ENCODE measurements around the gene THRB. TPM values are rescaled to one million over a fixed set of nuclear protein-coding genes. Genes with fewer than 3 reads are reported as not detected.

THRB gene
- total RNA-seq, 1 donor from 2014 or later = 19.7 TPM

GRCh38 chr3:24344784-24345439, 149.7 kb downstream of the THRB start:
- H3K4me3 ChIP-seq = no peak overlapping the region
- no peak for DNase-seq
- H3K27me3 ChIP-seq = no peaks in the 10 kb centered on the region
- no peaks in the 10 kb centered on the region for H3K4me1 ChIP-seq
- no peaks in the 10 kb centered on the region for H3K9me3 ChIP-seq
- no peak for ATAC-seq
- H3K27ac ChIP-seq = no peak overlapping the region
- H3K36me3 ChIP-seq = no peaks in the 10 kb centered on the region
- TF ChIP-seq, protein P1, sequence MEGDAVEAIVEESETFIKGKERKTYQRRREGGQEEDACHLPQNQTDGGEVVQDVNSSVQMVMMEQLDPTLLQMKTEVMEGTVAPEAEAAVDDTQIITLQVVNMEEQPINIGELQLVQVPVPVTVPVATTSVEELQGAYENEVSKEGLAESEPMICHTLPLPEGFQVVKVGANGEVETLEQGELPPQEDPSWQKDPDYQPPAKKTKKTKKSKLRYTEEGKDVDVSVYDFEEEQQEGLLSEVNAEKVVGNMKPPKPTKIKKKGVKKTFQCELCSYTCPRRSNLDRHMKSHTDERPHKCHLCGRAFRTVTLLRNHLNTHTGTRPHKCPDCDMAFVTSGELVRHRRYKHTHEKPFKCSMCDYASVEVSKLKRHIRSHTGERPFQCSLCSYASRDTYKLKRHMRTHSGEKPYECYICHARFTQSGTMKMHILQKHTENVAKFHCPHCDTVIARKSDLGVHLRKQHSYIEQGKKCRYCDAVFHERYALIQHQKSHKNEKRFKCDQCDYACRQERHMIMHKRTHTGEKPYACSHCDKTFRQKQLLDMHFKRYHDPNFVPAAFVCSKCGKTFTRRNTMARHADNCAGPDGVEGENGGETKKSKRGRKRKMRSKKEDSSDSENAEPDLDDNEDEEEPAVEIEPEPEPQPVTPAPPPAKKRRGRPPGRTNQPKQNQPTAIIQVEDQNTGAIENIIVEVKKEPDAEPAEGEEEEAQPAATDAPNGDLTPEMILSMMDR (IDR thresholded peaks at IDR 0.05) = no peak
- intact Hi-C loops (cut with DNase I) = no loop called here

GRCh38 chr3:24343084-24343783, 151.4 kb downstream of the THRB start:
- Histone ChIP-seq H3K4me1 (no peaks in the 10 kb centered on the region), H3K27ac (no peak overlapping the region), H3K9me3 (no peaks in the 10 kb centered on the region), H3K27me3 (no peaks in the 10 kb centered on the region), H3K4me3 (no peak overlapping the region), H3K36me3 (no peaks in the 10 kb centered on the region)
- ATAC-seq (no peak), DNase-seq (no peak)
- intact Hi-C loops (cut with DNase I) = no loop called here
- TF ChIP-seq, protein P1 (IDR thresholded peaks at IDR 0.05) = no peak

GRCh38 chr3:24342275-24342674, 152.4 kb downstream of the THRB start:
- no peaks in the 10 kb centered on the region for H3K9me3 ChIP-seq
- TF ChIP-seq, protein P1 (IDR thresholded peaks at IDR 0.05) = no peak
- H3K4me1 ChIP-seq = no peaks in the 10 kb centered on the region
- no peaks in the 10 kb centered on the region for H3K36me3 ChIP-seq
- no peak overlapping the region for H3K4me3 ChIP-seq
- intact Hi-C loops (cut with DNase I) = no loop called here
- H3K27ac ChIP-seq = no peak overlapping the region
- no peaks in the 10 kb centered on the region for H3K27me3 ChIP-seq
- ATAC-seq (no peak), DNase-seq (no peak)

DNA sequence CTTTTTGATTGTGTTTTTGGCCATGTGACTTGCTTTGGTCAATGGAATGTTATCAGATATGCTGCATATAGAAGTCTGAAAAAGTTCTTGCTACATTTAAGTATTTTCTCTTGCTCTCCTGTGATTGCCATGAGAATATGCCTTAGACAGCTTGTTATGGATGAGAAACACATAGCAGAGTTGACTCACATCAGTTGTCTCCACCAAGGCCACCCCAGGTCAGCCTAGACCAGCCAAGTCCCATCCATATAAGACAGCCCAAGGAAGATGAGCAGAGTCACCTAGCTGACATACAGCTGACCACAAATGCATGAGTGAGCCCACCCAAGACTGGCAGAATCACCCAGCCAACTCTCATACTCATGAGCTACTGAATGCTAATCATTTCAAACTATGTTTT, 153.0 kb downstream of the THRB start:
- intact Hi-C loops (cut with DNase I) = no loop called here
- DNase-seq = no peak
- no peaks in the 10 kb centered on the region for H3K9me3 ChIP-seq
- no peaks in the 10 kb centered on the region for H3K36me3 ChIP-seq
- H3K4me3 ChIP-seq = no peak overlapping the region
- no peak for ATAC-seq
- no peaks in the 10 kb centered on the region for H3K27me3 ChIP-seq
- TF ChIP-seq, protein P1 (IDR thresholded peaks at IDR 0.05) = no peak
- no peaks in the 10 kb centered on the region for H3K4me1 ChIP-seq
- no peak overlapping the region for H3K27ac ChIP-seq

- Histone ChIP-seq H3K36me3 (no peaks in the 10 kb centered on the region), H3K27ac (no peak overlapping the region), H3K9me3 (no peaks in the 10 kb centered on the region), H3K27me3 (no peaks in the 10 kb centered on the region), H3K4me1 (no peaks in the 10 kb centered on the region), H3K4me3 (no peak overlapping the region)
- DNase-seq = no peak
- TF ChIP-seq, protein P1 (IDR thresholded peaks at IDR 0.05) = no peak
- no peak for ATAC-seq
- intact Hi-C loops (cut with DNase I) = no loop called here
Measured at GRCh38 chr3:24340966-24341365, 153.7 kb downstream of the THRB start.
